ENCODE data around the gene ADAMTS13.
A peak's percentile ranks its signal among the peaks of the same experiment; 100 is the strongest.
"Not testable (repeated sequence)": the region's sequence is repeated elsewhere in the genome, so short reads cannot be mapped to it uniquely, and the experiment has no call there.

The ADAMTS13 gene

GRCh38 chr9:133421615-133422542, at the start of gene ADAMTS13:
ADAMTS13 (plus strand) TSS chr9:133422367; CDS start chr9:133422444, 77 bp downstream.
- peaks cover 14% of the 10 kb centered on the region for H3K36me3 Mint-ChIP-seq
- peak; percentile 50 to 87 for DNase-seq (ENCODE audit: low spot score in 2 of 2)
- peak; percentile 86 for ATAC-seq

GRCh38 chr9:133374612-133375115, 47.5 kb upstream of the ADAMTS13 start:
- Mint-ChIP-seq H3K27ac (peak overlapping the region; percentile 98), H3K9me3 (no peaks in the 10 kb centered on the region), H3K4me1 (peaks cover 38% of the 10 kb centered on the region), H3K4me3 (peak overlapping the region; percentile 89), H3K36me3 (peaks cover 58% of the 10 kb centered on the region)
- DNase-seq (ENCODE audit: low spot score in 2 of 2) (no peak), ATAC-seq (peak; percentile 44)

More at GRCh38 chr9:133421615-133422542, at the start of gene ADAMTS13:
- no peaks in the 10 kb centered on the region for H3K9me3 Mint-ChIP-seq
- H3K4me3 Mint-ChIP-seq, result peak within 1 kb of the TSS; percentile 37
- peak within 1 kb of the TSS; percentile 96 for H3K27ac Mint-ChIP-seq
- H3K4me1 Mint-ChIP-seq, result peaks cover 46% of the 10 kb centered on the region

- Mint-ChIP-seq H3K4me1 (peaks cover 32% of the 10 kb centered on the region), H3K36me3 (peaks cover 52% of the 10 kb centered on the region), H3K9me3 (no peaks in the 10 kb centered on the region), H3K4me3 (peak overlapping the region; percentile 89), H3K27ac (peak overlapping the region; percentile 98)
- DNase-seq (ENCODE audit: low spot score in 2 of 2) (peak; percentile 31 to 78), ATAC-seq (no peak)
Observed at GRCh38 chr9:133375116-133375723, 46.9 kb upstream of the ADAMTS13 start.

GRCh38 chr9:133375724-133376654, 46.2 kb upstream of the ADAMTS13 start, which contains the start of the genes STKLD1 and SURF4:
STKLD1 (plus strand) TSS chr9:133376366; CDS start chr9:133376474, 108 bp downstream.
SURF4 (minus strand) TSS chr9:133376060; CDS start chr9:133375969, 91 bp downstream.
- H3K9me3 Mint-ChIP-seq, result no peaks in the 10 kb centered on the region
- peak within 1 kb of the TSS; percentile 89 for H3K4me3 Mint-ChIP-seq
- peaks cover 24% of the 10 kb centered on the region for H3K4me1 Mint-ChIP-seq
- H3K36me3 Mint-ChIP-seq, result peaks cover 44% of the 10 kb centered on the region
- peak; percentile 82 for ATAC-seq
- peak within 1 kb of the TSS; percentile 98 for H3K27ac Mint-ChIP-seq
- DNase-seq (ENCODE audit: low spot score in 2 of 2), result peak; percentile 96 to 98

- not testable (repeated sequence) for ATAC-seq; H3K27ac Mint-ChIP-seq; DNase-seq (ENCODE audit: low spot score in 2 of 2); H3K9me3 Mint-ChIP-seq
- peaks cover 32% of the 10 kb centered on the region for H3K36me3 Mint-ChIP-seq
- peaks cover 12% of the 10 kb centered on the region for H3K4me1 Mint-ChIP-seq
- H3K4me3 Mint-ChIP-seq, result peak overlapping the region; percentile 89
Observed at GRCh38 chr9:133377280-133377679, 44.9 kb upstream of the ADAMTS13 start.

GRCh38 chr9:133377721-133378216, 44.4 kb upstream of the ADAMTS13 start:
- no peak for DNase-seq (ENCODE audit: low spot score in 2 of 2)
- Mint-ChIP-seq H3K9me3 (no peaks in the 10 kb centered on the region), H3K27ac (no peak overlapping the region), H3K4me1 (peaks cover 7% of the 10 kb centered on the region), H3K36me3 (peaks cover 27% of the 10 kb centered on the region), H3K4me3 (peak overlapping the region; percentile 89)
- no peak for ATAC-seq

GRCh38 chr9:133378408-133378962, 43.7 kb upstream of the ADAMTS13 start:
- Mint-ChIP-seq H3K36me3 (peaks cover 20% of the 10 kb centered on the region), H3K27ac (no peak overlapping the region), H3K4me1 (no peaks in the 10 kb centered on the region), H3K4me3 (no peak overlapping the region), H3K9me3 (no peaks in the 10 kb centered on the region)
- ATAC-seq (no peak), DNase-seq (ENCODE audit: low spot score in 2 of 2) (no peak)

GRCh38 chr9:133379153-133380086, 42.7 kb upstream of the ADAMTS13 start:
- Mint-ChIP-seq H3K4me3 (no peak overlapping the region), H3K9me3 (no peaks in the 10 kb centered on the region), H3K36me3 (peaks cover 10% of the 10 kb centered on the region), H3K4me1 (no peaks in the 10 kb centered on the region), H3K27ac (no peak overlapping the region)
- ATAC-seq (no peak), DNase-seq (ENCODE audit: low spot score in 2 of 2) (no peak)

GRCh38 chr9:133380734-133381133, 41.4 kb upstream of the ADAMTS13 start:
- H3K27ac Mint-ChIP-seq, result no peak overlapping the region
- no peak for DNase-seq (ENCODE audit: low spot score in 2 of 2)
- no peak for ATAC-seq
- H3K4me1 Mint-ChIP-seq, result no peaks in the 10 kb centered on the region
- H3K4me3 Mint-ChIP-seq, result no peak overlapping the region
- H3K9me3 Mint-ChIP-seq, result no peaks in the 10 kb centered on the region
- H3K36me3 Mint-ChIP-seq, result no peaks in the 10 kb centered on the region

- DNase-seq (ENCODE audit: low spot score in 2 of 2), result no peak
- peak; percentile 20 for ATAC-seq
- H3K27ac Mint-ChIP-seq, result no peak overlapping the region
- H3K9me3 Mint-ChIP-seq, result no peaks in the 10 kb centered on the region
- no peaks in the 10 kb centered on the region for H3K4me1 Mint-ChIP-seq
- no peak overlapping the region for H3K4me3 Mint-ChIP-seq
- no peaks in the 10 kb centered on the region for H3K36me3 Mint-ChIP-seq
Observed at GRCh38 chr9:133382507-133383141, 39.5 kb upstream of the ADAMTS13 start.

GRCh38 chr9:133383438-133383837, 38.7 kb upstream of the ADAMTS13 start:
- H3K4me3 Mint-ChIP-seq, result no peak overlapping the region
- ATAC-seq, result no peak

GRCh38 chr9:133384736-133385321, 37.3 kb upstream of the ADAMTS13 start:
- no peaks in the 10 kb centered on the region for H3K4me1 Mint-ChIP-seq
- H3K4me3 Mint-ChIP-seq, result no peak overlapping the region
- no peaks in the 10 kb centered on the region for H3K36me3 Mint-ChIP-seq
- DNase-seq (ENCODE audit: low spot score in 2 of 2) (no peak), ATAC-seq (no peak)
- H3K9me3 Mint-ChIP-seq, result no peaks in the 10 kb centered on the region
- H3K27ac Mint-ChIP-seq, result no peak overlapping the region

More at GRCh38 chr9:133383438-133383837, 38.7 kb upstream of the ADAMTS13 start:
- no peaks in the 10 kb centered on the region for H3K9me3 Mint-ChIP-seq
- no peaks in the 10 kb centered on the region for H3K4me1 Mint-ChIP-seq
- DNase-seq (ENCODE audit: low spot score in 2 of 2), result no peak
- H3K36me3 Mint-ChIP-seq, result no peaks in the 10 kb centered on the region
- H3K27ac Mint-ChIP-seq, result no peak overlapping the region

- Mint-ChIP-seq H3K4me1 (no peaks in the 10 kb centered on the region), H3K9me3 (no peaks in the 10 kb centered on the region), H3K36me3 (no peaks in the 10 kb centered on the region), H3K4me3 (no peak overlapping the region), H3K27ac (no peak overlapping the region)
- no peak for ATAC-seq
- no peak for DNase-seq (ENCODE audit: low spot score in 2 of 2)
Observed at GRCh38 chr9:133385452-133385851, 36.7 kb upstream of the ADAMTS13 start.
